ENCODE data around the gene JAM3.

Gene JAM3

DNA sequence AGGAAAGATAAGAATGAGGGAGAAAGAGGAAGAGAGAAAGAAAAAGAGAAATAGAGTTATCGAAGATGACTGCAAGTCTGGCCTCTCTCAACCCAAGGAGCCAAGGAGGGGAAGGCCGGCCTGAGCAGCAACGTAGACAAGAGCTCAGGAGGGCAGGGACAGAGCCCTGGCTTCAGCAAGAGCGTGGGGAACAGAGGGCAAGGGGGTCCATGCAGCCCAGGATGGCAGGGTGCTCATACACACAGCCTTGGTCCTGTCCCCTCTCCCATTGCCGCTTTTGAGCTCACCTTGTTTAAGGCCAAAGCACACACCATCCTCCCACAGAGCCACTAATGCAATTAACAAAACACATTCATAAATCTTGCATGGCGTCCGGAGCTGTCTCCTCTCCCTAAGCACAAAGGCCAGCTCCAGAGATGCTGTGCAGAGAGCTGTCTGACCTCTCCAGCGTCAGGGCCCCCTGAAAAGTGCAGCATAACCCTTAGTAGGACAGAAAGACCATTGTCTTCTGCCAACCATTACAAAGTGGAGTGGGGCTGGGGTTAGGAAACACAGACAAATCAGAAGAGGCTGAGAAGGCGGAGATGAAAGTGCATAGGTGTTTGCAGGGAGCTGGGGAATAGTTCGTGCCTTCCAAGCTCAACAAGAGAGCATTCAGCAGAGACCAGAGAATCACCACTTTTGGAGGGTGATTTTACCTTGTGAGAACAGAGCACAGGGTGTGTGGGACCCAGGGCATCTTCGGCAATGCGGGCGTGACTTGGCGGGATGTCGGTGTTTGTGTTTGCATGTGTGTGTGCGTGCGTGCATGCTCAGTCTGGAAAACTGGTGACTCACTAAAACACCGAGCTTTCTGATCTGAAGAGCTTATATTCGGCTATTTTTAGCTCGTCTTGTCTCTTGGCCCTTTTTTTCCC, 28.2 kb upstream of the JAM3 start:
- DNase-seq (ENCODE audit: low read depth in 1 of 2, low spot score in 1 of 2): no peak

GRCh38 chr11:134041349-134041748, 27.5 kb upstream of the JAM3 start:
- DNase-seq (ENCODE audit: low read depth in 1 of 2, low spot score in 1 of 2): no peak
- Histone ChIP-seq H3K27ac (replicated peaks) (no peak overlapping the region), H3K27me3 (ENCODE audit: insufficient read depth, poor library complexity, severe bottlenecking) (peaks cover 17% of the 10 kb centered on the region), H3K4me3 (replicated peaks; ENCODE audit: insufficient read depth, low read length) (no peak overlapping the region)
- no peak for TF ChIP-seq GABPA (IDR thresholded peaks at IDR 0.05; ENCODE audit: low read depth)
- TF ChIP-seq CTCF (IDR thresholded peaks at IDR 0.05; ENCODE audit: insufficient read depth, low read length): no peak
- no peak for TF ChIP-seq SPI1 (IDR thresholded peaks at IDR 0.05; ENCODE audit: borderline replicate concordance, low read depth)
- TF ChIP-seq POLR2AphosphoS5 (IDR thresholded peaks at IDR 0.05; ENCODE audit: low read depth): no peak
- TF ChIP-seq, protein P1, sequence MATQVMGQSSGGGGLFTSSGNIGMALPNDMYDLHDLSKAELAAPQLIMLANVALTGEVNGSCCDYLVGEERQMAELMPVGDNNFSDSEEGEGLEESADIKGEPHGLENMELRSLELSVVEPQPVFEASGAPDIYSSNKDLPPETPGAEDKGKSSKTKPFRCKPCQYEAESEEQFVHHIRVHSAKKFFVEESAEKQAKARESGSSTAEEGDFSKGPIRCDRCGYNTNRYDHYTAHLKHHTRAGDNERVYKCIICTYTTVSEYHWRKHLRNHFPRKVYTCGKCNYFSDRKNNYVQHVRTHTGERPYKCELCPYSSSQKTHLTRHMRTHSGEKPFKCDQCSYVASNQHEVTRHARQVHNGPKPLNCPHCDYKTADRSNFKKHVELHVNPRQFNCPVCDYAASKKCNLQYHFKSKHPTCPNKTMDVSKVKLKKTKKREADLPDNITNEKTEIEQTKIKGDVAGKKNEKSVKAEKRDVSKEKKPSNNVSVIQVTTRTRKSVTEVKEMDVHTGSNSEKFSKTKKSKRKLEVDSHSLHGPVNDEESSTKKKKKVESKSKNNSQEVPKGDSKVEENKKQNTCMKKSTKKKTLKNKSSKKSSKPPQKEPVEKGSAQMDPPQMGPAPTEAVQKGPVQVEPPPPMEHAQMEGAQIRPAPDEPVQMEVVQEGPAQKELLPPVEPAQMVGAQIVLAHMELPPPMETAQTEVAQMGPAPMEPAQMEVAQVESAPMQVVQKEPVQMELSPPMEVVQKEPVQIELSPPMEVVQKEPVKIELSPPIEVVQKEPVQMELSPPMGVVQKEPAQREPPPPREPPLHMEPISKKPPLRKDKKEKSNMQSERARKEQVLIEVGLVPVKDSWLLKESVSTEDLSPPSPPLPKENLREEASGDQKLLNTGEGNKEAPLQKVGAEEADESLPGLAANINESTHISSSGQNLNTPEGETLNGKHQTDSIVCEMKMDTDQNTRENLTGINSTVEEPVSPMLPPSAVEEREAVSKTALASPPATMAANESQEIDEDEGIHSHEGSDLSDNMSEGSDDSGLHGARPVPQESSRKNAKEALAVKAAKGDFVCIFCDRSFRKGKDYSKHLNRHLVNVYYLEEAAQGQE (IDR thresholded peaks at IDR 0.05; ENCODE audit: insufficient replicate concordance, low read depth): no peak

More for the DNA sequence above, 28.2 kb upstream of the JAM3 start:
- Histone ChIP-seq H3K4me3 (replicated peaks; ENCODE audit: insufficient read depth, low read length) (no peak overlapping the region), H3K27me3 (ENCODE audit: insufficient read depth, poor library complexity, severe bottlenecking) (peaks cover 23% of the 10 kb centered on the region), H3K27ac (replicated peaks) (no peak overlapping the region)
- no peak for TF ChIP-seq SPI1 (IDR thresholded peaks at IDR 0.05; ENCODE audit: borderline replicate concordance, low read depth)
- TF ChIP-seq POLR2AphosphoS5 (IDR thresholded peaks at IDR 0.05; ENCODE audit: low read depth): no peak
- no peak for TF ChIP-seq GABPA (IDR thresholded peaks at IDR 0.05; ENCODE audit: low read depth)
- no peak for TF ChIP-seq CTCF (IDR thresholded peaks at IDR 0.05; ENCODE audit: insufficient read depth, low read length)
- TF ChIP-seq, protein P1 (IDR thresholded peaks at IDR 0.05; ENCODE audit: insufficient replicate concordance, low read depth): no peak

DNA sequence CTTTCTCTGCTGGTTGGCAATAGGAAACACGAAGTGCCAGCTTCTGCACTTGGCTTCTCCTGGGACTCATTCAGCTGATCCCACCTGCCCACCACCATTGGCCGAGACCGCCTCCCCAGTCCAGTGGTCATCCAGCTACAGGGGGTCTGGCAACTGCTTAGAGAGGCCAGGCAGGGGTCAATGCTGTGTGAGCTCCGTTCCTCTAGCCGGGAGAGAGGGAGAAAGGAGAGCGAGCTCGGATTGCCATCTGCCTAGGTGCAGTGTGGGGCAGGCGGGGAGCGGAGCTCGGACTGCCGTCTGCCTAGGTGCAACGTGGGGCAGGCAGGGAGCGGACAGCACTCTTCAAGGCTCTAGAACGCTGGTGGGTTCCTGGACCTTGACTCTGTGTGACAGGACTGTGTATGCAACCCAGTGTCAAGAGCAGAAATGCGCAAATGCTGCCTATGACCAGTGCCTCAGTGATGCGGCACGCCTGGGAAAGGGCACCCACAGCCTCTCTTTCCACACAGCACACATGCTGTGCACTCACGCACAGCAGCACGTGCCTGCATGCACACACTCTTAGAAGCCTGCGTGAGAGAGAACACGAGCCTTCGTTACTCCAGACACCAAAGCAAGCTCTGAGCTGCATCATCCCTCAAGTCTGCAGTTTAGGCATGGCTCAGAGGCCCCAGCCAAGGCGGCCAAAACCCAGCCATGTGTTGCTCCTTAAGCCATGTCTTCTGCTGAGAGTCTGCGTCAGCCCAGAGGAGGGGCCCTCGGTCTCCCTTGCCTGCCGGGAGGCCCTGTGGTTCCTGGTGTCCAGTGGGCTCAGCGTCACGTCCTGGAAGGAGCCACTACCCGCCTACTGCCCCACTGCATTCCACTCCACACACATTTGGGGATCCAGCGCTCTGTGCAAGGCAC, 26.8 kb upstream of the JAM3 start:
- Histone ChIP-seq H3K4me3 (replicated peaks; ENCODE audit: insufficient read depth, low read length) (no peak overlapping the region), H3K27me3 (ENCODE audit: insufficient read depth, poor library complexity, severe bottlenecking) (peaks cover 13% of the 10 kb centered on the region), H3K27ac (replicated peaks) (no peak overlapping the region)
- no peak for DNase-seq (ENCODE audit: low read depth in 1 of 2, low spot score in 1 of 2)
- TF ChIP-seq SPI1 (IDR thresholded peaks at IDR 0.05; ENCODE audit: borderline replicate concordance, low read depth) (no peak), CTCF (IDR thresholded peaks at IDR 0.05; ENCODE audit: insufficient read depth, low read length) (no peak), POLR2AphosphoS5 (IDR thresholded peaks at IDR 0.05; ENCODE audit: low read depth) (no peak), GABPA (IDR thresholded peaks at IDR 0.05; ENCODE audit: low read depth) (no peak)
- TF ChIP-seq, protein P1 (IDR thresholded peaks at IDR 0.05; ENCODE audit: insufficient replicate concordance, low read depth): no peak
